OCI-LY1 (cell line): ENCODE measurements around the gene UBE4B.
"Not testable (repeated sequence)": the region's sequence is repeated elsewhere in the genome, so short reads cannot be mapped to it uniquely, and the experiment has no call there.

Source experiments
- H2AFZ ChIP-seq: fragments of 200-600 bp; sonication (generic), shearing (Covaris generic); 2 replicates; pipeline ENCODE4 v1.6.0; 2014; ENCODE audit warnings: antibody characterized with exemption, mild to moderate bottlenecking, low read length
- H3F3A ChIP-seq: fragments of 200-600 bp; sonication (generic), shearing (Covaris generic); 2 replicates; pipeline ENCODE4 v1.6.0; 2014; ENCODE audit warnings: mild to moderate bottlenecking, antibody characterized with exemption, low read length, moderate library complexity; ENCODE audit not compliant: insufficient read depth
- H3K27ac ChIP-seq: fragments of 200-600 bp; sonication (generic); 2 replicates; pipeline ENCODE4 v1.5.1; 2014; ENCODE audit warnings: low read length, mixed run types, mild to moderate bottlenecking, low read depth; ENCODE audit not compliant: poor library complexity, severe bottlenecking
- H3K27me3 ChIP-seq: fragments of 200-600 bp; sonication (generic); 2 replicates; pipeline ENCODE4 v1.6.0; 2014; ENCODE audit warnings: antibody characterized with exemption, mild to moderate bottlenecking, low read length, moderate library complexity; ENCODE audit not compliant: insufficient read depth
- H3K36me3 ChIP-seq: fragments of 200-600 bp; sonication (generic); 2 replicates; pipeline ENCODE4 v1.6.1; 2014; ENCODE audit warnings: mild to moderate bottlenecking, antibody characterized with exemption, low read length, moderate library complexity, mixed read lengths; ENCODE audit not compliant: insufficient read depth
- H3K4me1 ChIP-seq: fragments of 200-600 bp; sonication (generic); 2 replicates; pipeline ENCODE4 v1.5.1; 2014; ENCODE audit warnings: mild to moderate bottlenecking, low read length, moderate library complexity; ENCODE audit not compliant: insufficient read depth, severe bottlenecking
- H3K4me2 ChIP-seq: fragments of 200-600 bp; sonication (generic), shearing (Covaris generic); 2 replicates; pipeline ENCODE4 v1.6.1; 2014; ENCODE audit warnings: low read length
- H3K4me3 ChIP-seq: fragments of 200-600 bp; sonication (generic); 2 replicates; pipeline ENCODE4 v1.5.1; 2014; ENCODE audit warnings: low read length, low read depth, mild to moderate bottlenecking, mixed read lengths; ENCODE audit not compliant: poor library complexity, severe bottlenecking
- H3K79me2 ChIP-seq: fragments of 200-600 bp; shearing (Covaris generic); 2 replicates; pipeline ENCODE4 v1.6.1; 2016; ENCODE audit warnings: mixed run types, low read length, mixed read lengths; ENCODE audit not compliant: insufficient read depth
- H3K9ac ChIP-seq: fragments of 200-600 bp; sonication (generic), shearing (Covaris generic); 2 replicates; pipeline ENCODE4 v1.6.1; 2014; ENCODE audit warnings: mild to moderate bottlenecking, low read length, mixed read lengths
- H3K9me2 ChIP-seq: fragments of 200-600 bp; sonication (generic), shearing (Covaris generic); 2 replicates; pipeline ENCODE4 v1.6.1; 2014; ENCODE audit warnings: low read depth, mild to moderate bottlenecking, low read length, mixed read lengths
- H3K9me3 ChIP-seq: fragments of 200-600 bp; shearing (Covaris generic); 2 replicates; pipeline ENCODE4 v1.6.1; 2014; ENCODE audit warnings: low read length, mixed read lengths
- H4K20me1 ChIP-seq: fragments of 200-600 bp; sonication (generic), shearing (Covaris generic); 2 replicates; pipeline ENCODE4 v1.6.0; 2016; ENCODE audit warnings: mild to moderate bottlenecking, low read length; ENCODE audit not compliant: insufficient read depth
- CTCF ChIP-seq: fragments of 200-600 bp; sonication (generic), shearing (Covaris generic); IDR thresholded peaks from 2 replicates; pipeline ENCODE4 v1.5.1; 2017; ENCODE audit warnings: mild to moderate bottlenecking, antibody characterized with exemption, low read length, moderate library complexity, mixed read lengths
- EZH2 ChIP-seq: fragments of 200-600 bp; sonication (generic), shearing (Covaris generic); IDR thresholded peaks from 2 replicates; pipeline ENCODE4 v1.8.0; 2017; ENCODE audit warnings: borderline replicate concordance, mixed run types, mild to moderate bottlenecking, antibody characterized with exemption, low read length, moderate library complexity, mixed read lengths

Gene UBE4B

GRCh38 chr1:10106241-10106640 lies 73.5 kb downstream of the UBE4B start:
- Histone ChIP-seq H3K4me1 (no peaks in the 10 kb centered on the region), H3K36me3 (peaks cover 61% of the 10 kb centered on the region)

GRCh38 chr1:10106756-10107475 lies 74.2 kb downstream of the UBE4B start:
- H3F3A ChIP-seq = no peaks in the 10 kb centered on the region
- no peak overlapping the region for H3K9ac ChIP-seq
- H3K27me3 ChIP-seq = no peaks in the 10 kb centered on the region
- no peak overlapping the region for H3K4me2 ChIP-seq
- H3K9me3 ChIP-seq = no peaks in the 10 kb centered on the region
- H3K79me2 ChIP-seq = no peaks in the 10 kb centered on the region
- H3K27ac ChIP-seq = no peak overlapping the region
- no peaks in the 10 kb centered on the region for H3K4me1 ChIP-seq
- H2AFZ ChIP-seq = no peak overlapping the region
- no peaks in the 10 kb centered on the region for H3K9me2 ChIP-seq
- no peaks in the 10 kb centered on the region for H4K20me1 ChIP-seq
- peaks cover 57% of the 10 kb centered on the region for H3K36me3 ChIP-seq
- no peak overlapping the region for H3K4me3 ChIP-seq
- TF ChIP-seq EZH2 (no peak), CTCF (no peak)

More at GRCh38 chr1:10106241-10106640, 73.5 kb downstream of the UBE4B start:
- Histone ChIP-seq H4K20me1 (no peaks in the 10 kb centered on the region), H3K9me2 (no peaks in the 10 kb centered on the region), H3K4me3 (no peak overlapping the region), H3K9me3 (no peaks in the 10 kb centered on the region), H3K9ac (no peak overlapping the region), H2AFZ (no peak overlapping the region), H3K4me2 (no peak overlapping the region), H3F3A (no peaks in the 10 kb centered on the region), H3K79me2 (no peaks in the 10 kb centered on the region), H3K27ac (no peak overlapping the region), H3K27me3 (no peaks in the 10 kb centered on the region)
- no peak for TF ChIP-seq CTCF
- no peak for TF ChIP-seq EZH2

GRCh38 chr1:10107476-10107847 lies 74.7 kb downstream of the UBE4B start:
- H3K4me3 ChIP-seq, H3K9me2 ChIP-seq, H2AFZ ChIP-seq, H3K4me1 ChIP-seq, H3K4me2 ChIP-seq, H3K9me3 ChIP-seq, H4K20me1 ChIP-seq, H3K27me3 ChIP-seq, H3F3A ChIP-seq, H3K9ac ChIP-seq, H3K79me2 ChIP-seq, H3K27ac ChIP-seq: not testable (repeated sequence)
- peaks cover 56% of the 10 kb centered on the region for H3K36me3 ChIP-seq

- Histone ChIP-seq H3K4me2 (no peak overlapping the region), H3K9me2 (no peaks in the 10 kb centered on the region), H3K27ac (no peak overlapping the region), H3K79me2 (no peaks in the 10 kb centered on the region), H3F3A (no peaks in the 10 kb centered on the region), H3K4me1 (no peaks in the 10 kb centered on the region), H3K4me3 (no peak overlapping the region), H3K9ac (no peak overlapping the region), H3K36me3 (peaks cover 53% of the 10 kb centered on the region), H3K9me3 (no peaks in the 10 kb centered on the region), H4K20me1 (no peaks in the 10 kb centered on the region), H3K27me3 (no peaks in the 10 kb centered on the region), H2AFZ (no peak overlapping the region)
- TF ChIP-seq EZH2 (no peak), CTCF (no peak)
Observed at GRCh38 chr1:10108134-10108663, 75.4 kb downstream of the UBE4B start.
